OCI-LY7 (cell line): Measurements from ENCODE around the gene PRKAA1. TPM values are rescaled to one million over a fixed set of nuclear protein-coding genes. Genes with fewer than 3 reads are reported as not detected.

Source experiments
- BruUV-seq: library from RNA; stranded (reverse); fragments of 400-500 nt; replicated peaks from 2 replicates; lab custom pipeline; 2021; lab: Mats Ljungman, UMichigan
- CTCF ChIA-PET: fragments of 300-600 bp; sonication (Branson Sonifier 250); formaldehyde crosslinking; loops from one replicate; lab custom pipeline; 2022; ENCODE audit warnings: antibody characterized with exemption; ENCODE audit not compliant: unreplicated experiment; lab: Charles Lee
- POLR2A ChIA-PET: fragments of 300-600 bp; sonication (Branson Sonifier 250); formaldehyde crosslinking; loops from one replicate; lab custom pipeline; 2022; ENCODE audit warnings: antibody characterized with exemption; lab: Charles Lee
- DNase-seq: peaks from one replicate; pipeline ENCODE4 v3.0.0-alpha.2; 2015; ENCODE audit warnings: low spot score
- H2AFZ ChIP-seq: fragments of 200-600 bp; sonication (generic), shearing (Covaris generic); 2 replicates; pipeline ENCODE4 v1.6.1; 2014; ENCODE audit warnings: mild to moderate bottlenecking, antibody characterized with exemption, low read length, moderate library complexity
- H3K27ac ChIP-seq: fragments of 200-600 bp; sonication (generic); 2 replicates; pipeline ENCODE4 v1.5.1; 2014; ENCODE audit warnings: mixed run types, low read depth, mild to moderate bottlenecking, moderate library complexity, low read length, inconsistent platforms; ENCODE audit not compliant: poor library complexity, severe bottlenecking
- H3K36me3 ChIP-seq: fragments of 200-600 bp; sonication (generic); 2 replicates; pipeline ENCODE4 v1.6.1; 2014; ENCODE audit warnings: mild to moderate bottlenecking, antibody characterized with exemption, low read length, moderate library complexity, mixed read lengths; ENCODE audit not compliant: insufficient read depth
- H3K4me1 ChIP-seq: fragments of 200-600 bp; sonication (generic); 2 replicates; pipeline ENCODE4 v1.5.1; 2014; ENCODE audit warnings: mild to moderate bottlenecking, low read length; ENCODE audit not compliant: insufficient read depth, poor library complexity, severe bottlenecking
- H3K4me2 ChIP-seq: fragments of 200-600 bp; sonication (generic); 2 replicates; pipeline ENCODE4 v1.6.1; 2014; ENCODE audit warnings: mild to moderate bottlenecking, low read length
- H3K4me3 ChIP-seq: fragments of 200-600 bp; sonication (generic); 2 replicates; pipeline ENCODE4 v1.5.1; 2014; ENCODE audit warnings: mild to moderate bottlenecking, low read depth, low read length; ENCODE audit not compliant: poor library complexity, severe bottlenecking
- H3K79me2 ChIP-seq: fragments of 200-600 bp; sonication (generic); 2 replicates; pipeline ENCODE4 v1.6.1; 2016; ENCODE audit warnings: low read depth, mild to moderate bottlenecking, low read length, moderate library complexity, mixed read lengths; ENCODE audit not compliant: insufficient read depth
- H3K9me2 ChIP-seq: fragments of 200-600 bp; sonication (generic); 2 replicates; pipeline ENCODE4 v1.6.1; 2016; ENCODE audit warnings: mild to moderate bottlenecking, low read length, mixed read lengths; ENCODE audit not compliant: insufficient read depth
- H3K9me3 ChIP-seq: fragments of 200-600 bp; sonication (generic); 2 replicates; pipeline ENCODE4 v1.6.1; 2014; ENCODE audit warnings: mild to moderate bottlenecking, mixed run types, low read length, mixed read lengths
- H4K20me1 ChIP-seq: fragments of 200-600 bp; sonication (generic); 2 replicates; pipeline ENCODE4 v1.6.1; 2014; ENCODE audit warnings: mild to moderate bottlenecking, antibody characterized with exemption, low read length, moderate library complexity, mixed read lengths; ENCODE audit not compliant: insufficient read depth
- CTCF ChIP-seq: fragments of 200-600 bp; sonication (generic); conservative IDR thresholded peaks from 2 replicates; pipeline ENCODE4 v1.5.1; 2014; ENCODE audit warnings: mild to moderate bottlenecking, antibody characterized with exemption, low read length, moderate library complexity, mixed read lengths
- EZH2phosphoT487 ChIP-seq: fragments of 200-600 bp; sonication (generic); IDR thresholded peaks from 2 replicates; pipeline ENCODE4 v1.6.1; 2018; ENCODE audit warnings: low read depth, borderline replicate concordance, mild to moderate bottlenecking, mixed run types, antibody characterized with exemption, low read length, moderate library complexity, mixed read lengths
- intact Hi-C: fragments of 100-400 bp; cut with micrococcal nuclease; formaldehyde crosslinking; loops from one replicate; pipeline ENCODE4 v1.10.0; 2022; ENCODE audit not compliant: unreplicated experiment
- total RNA-seq, 2 experiments: library from RNA; depleted of rRNA in 1 of 2; stranded (reverse); fragments of >200 nt in 1 of 2; shearing (Covaris generic) in 1 of 2; gene quantifications; 2 replicates each; pipeline ENCODE4 v1.2.3, GENCODE V29; 2014 to 2022

The PRKAA1 gene
- total RNA-seq, 2 experiments from 2014 or later, result 30.0 to 47.5 TPM

- ChIA-PET POLR2A (interaction anchor here (0.5 to 1.0 kb wide), 4 partner anchors 8 to 38 kb away, joined by 3 to 5 read pairs (median 4); no protein-coding TSS in a partner anchor), CTCF (no interaction called here)
- intact Hi-C loops, result loop anchor here (1.0 kb wide), 2 partner anchors 36 to 44 kb away; partner anchors contain the start of genes RPL37 and TTC33
- Histone ChIP-seq H3K4me3 (peak overlapping the region; percentile 91), H4K20me1 (peaks cover 18% of the 10 kb centered on the region), H2AFZ (peak overlapping the region; percentile 97), H3K36me3 (peaks cover 12% of the 10 kb centered on the region; the same call in 1 of the 2 replicates), H3K27ac (peak overlapping the region; percentile 67), H3K79me2 (peaks cover 45% of the 10 kb centered on the region), H3K9me3 (no peaks in the 10 kb centered on the region), H3K4me2 (peak overlapping the region; percentile 79), H3K4me1 (peaks cover 17% of the 10 kb centered on the region), H3K9me2 (no peaks in the 10 kb centered on the region)
- BruUV-seq, result no TSS peak
- TF ChIP-seq EZH2phosphoT487, result no peak
- TF ChIP-seq CTCF, result no peak; the same call in 1 of the 2 replicates
- peak; percentile 50 for DNase-seq
Measured at GRCh38 chr5:40798801-40799210, 632 bp upstream of the PRKAA1 start.

GRCh38 chr5:40797273-40798011 lies 732 bp downstream of the PRKAA1 start:
- Histone ChIP-seq H3K9me2 (no peaks in the 10 kb centered on the region), H3K9me3 (no peaks in the 10 kb centered on the region), H4K20me1 (peaks cover 26% of the 10 kb centered on the region), H3K4me3 (peak overlapping the region; percentile 91), H3K4me2 (peak overlapping the region; percentile 89), H3K27ac (peak overlapping the region; percentile 79), H2AFZ (peak overlapping the region; percentile 55; the same call in 1 of the 2 replicates), H3K79me2 (peaks cover 59% of the 10 kb centered on the region), H3K36me3 (peaks cover 12% of the 10 kb centered on the region; the same call in 1 of the 2 replicates), H3K4me1 (peaks cover 17% of the 10 kb centered on the region)
- CTCF ChIA-PET, result no interaction called here
- TF ChIP-seq CTCF (no peak), EZH2phosphoT487 (no peak)
- TSS peak; percentile 52 for BruUV-seq
- POLR2A ChIA-PET, result interaction anchor here (0.6 to 1.7 kb wide), 5 partner anchors 9 to 421 kb away, joined by 3 to 7 read pairs (median 3); no protein-coding TSS in a partner anchor
- intact Hi-C loops, result loop anchor here (1.0 kb wide), 2 partner anchors 38 to 42 kb away; partner anchors contain the start of genes RPL37 and TTC33
- peak; percentile 75 for DNase-seq
